Activated CD4-positive, alpha-beta T cell treated with anti-CD3 and anti-CD28 coated beads for 48 hours (primary cell): ENCODE results near the gene FBXW2.
"Not testable (repeated sequence)": the region's sequence is repeated elsewhere in the genome, so short reads cannot be mapped to it uniquely, and the experiment has no call there.

Source experiments
- DNase-seq: peaks from one replicate; pipeline ENCODE4 v3.0.0-alpha.2; 2020

The FBXW2 gene

DNA sequence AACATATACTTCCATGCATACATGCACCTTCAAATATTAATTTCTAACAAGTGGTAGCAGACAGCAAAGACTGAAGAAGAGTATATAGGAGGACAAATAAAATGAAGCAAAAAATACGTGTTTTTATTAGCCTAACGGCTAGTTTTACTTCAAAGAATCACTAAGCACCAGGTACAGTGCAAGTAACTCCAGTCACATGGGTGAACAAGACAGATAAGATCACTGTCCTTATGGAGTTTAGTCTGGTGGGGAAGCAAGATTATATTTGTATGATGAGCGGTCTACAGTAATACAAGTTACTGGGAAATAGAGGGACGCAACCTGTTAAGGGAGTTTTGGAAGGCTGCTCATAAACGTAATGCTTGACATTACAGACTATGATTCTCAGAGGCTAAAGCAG, 16.0 kb downstream of the FBXW2 start:
- DNase-seq: no peak

DNA sequence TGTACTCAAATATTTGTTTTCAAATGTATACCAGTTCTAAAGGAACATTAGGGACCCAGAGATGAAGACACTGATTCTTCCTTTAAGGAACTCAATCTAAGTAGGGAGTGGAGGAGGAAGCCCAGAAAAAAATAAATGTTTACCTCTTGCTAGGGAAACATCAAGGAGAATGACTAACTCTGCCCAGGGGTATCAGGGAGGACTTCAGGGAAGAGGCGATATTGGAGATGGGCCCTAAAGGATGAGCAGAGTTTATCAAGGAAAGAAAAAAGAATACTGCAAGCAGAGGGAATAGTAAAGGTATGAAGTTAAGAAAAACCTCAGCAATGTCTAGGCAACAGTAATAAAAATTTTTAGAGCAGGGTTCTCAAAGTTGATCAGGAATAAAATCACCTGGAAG, 16.4 kb downstream of the FBXW2 start:
- DNase-seq: no peak

DNA sequence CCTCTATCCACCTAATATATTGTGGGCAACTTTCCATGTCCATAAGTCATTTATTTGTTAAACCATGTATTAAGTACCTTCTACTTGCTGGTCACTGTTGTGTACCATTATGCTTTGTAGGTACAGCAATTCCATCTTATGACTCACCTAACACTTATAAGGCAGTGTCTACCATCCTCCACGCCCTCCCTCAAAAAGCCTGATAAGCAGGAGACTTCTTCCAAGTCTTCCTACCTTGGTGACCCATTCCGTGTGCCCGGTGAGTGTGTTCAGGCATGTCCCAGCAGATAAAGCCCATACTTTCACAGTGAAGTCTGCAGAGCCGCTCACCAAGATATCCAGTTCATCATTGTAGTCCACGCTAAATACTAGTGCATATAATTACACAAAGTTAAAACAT, 17.4 kb downstream of the FBXW2 start:
- no peak for DNase-seq

DNA sequence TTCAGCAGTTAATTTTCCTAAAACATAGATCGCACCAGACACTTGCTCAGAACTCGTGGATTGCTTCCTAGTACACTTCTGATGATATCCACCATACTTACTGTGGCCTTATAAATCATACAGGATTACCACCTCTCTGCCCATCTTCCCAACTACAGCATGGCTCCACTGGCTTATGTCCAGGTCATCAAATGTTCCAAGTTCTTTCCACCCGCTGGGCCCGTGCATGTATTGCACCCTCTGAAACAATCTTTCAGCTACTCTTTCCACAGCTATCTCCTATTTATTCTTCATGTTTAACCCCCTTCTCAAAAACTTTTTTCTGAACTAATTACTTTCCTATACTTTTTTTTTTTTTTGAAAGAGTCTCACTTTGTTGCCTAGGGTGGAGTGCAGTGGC, 18.5 kb downstream of the FBXW2 start:
- no peak for DNase-seq

DNA sequence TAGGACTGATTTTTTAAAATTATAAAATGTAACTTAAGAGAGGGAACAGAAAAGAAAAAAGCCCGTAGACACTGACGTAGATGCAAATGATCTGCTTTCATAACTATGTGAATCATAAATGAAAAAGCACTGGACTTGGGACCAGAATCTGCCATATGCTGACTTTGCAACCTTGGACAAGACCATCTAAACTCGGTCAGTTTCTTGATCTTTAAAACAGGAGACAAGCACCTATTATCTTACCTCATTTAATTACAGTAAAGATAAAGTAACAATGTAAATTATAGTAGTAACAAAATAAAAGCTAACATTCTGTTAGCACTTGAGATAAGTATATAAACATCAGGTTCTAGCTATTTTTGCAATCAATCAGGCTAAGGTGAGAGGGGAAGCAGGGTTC, 20.0 kb downstream of the FBXW2 start:
- no peak for DNase-seq

DNA sequence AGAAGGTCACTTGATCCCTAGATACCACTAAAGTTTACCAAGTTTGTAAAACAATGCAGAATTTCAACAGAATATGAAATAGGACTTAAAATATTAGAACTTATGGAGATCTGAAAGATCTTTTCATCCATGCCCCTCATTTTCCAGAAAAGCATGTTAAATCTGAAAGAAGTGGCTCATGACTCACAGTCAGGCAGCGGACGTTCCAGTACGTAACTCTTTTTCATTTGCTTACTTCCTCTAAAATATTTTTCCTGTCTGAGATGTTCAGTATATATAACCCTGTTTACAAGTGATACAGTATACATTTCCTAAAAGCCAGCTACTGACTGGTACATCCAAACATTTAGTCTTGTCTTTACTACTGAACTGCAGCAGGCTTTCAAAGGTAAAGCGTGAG, 22.3 kb downstream of the FBXW2 start:
- no peak for DNase-seq

DNA sequence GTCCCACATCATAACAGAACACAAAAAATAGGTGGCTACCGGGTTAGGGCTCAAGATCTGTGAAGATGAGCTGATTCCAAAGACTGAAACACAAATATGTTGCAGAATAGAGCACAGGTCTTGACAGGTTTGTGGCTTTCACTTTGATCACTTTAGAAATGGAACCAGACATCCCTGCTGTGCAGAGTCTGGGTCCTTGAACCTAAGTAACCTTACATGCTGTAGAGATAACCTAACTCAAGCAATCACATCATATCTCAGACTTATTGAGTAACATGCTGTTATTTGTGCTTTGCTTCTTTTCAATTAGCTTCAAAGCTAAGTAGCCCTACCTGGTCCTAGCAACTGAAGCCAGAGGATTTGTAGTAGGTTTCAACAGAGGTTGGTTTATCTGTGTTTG, 24.3 kb downstream of the FBXW2 start:
- no peak for DNase-seq

DNA sequence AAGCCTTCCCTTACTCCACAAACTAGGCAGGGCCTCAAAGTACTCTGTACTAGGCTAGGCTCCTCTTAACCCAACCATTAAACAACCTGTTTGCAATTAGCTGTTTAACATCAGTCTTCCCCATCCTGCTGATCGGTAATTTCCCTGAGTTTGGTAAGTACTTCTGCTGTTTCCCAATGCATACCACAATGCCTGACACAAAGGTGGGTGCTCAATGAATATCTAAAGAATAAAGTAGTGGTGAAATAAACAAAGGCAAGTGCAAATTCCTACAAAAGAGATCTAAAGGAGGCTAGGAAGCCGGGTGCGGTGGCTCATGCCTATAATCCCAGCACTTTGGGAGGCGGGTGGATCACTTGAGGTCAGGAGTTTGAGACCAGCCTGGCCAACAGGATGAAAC, 25.0 kb downstream of the FBXW2 start:
- DNase-seq: no peak

DNA sequence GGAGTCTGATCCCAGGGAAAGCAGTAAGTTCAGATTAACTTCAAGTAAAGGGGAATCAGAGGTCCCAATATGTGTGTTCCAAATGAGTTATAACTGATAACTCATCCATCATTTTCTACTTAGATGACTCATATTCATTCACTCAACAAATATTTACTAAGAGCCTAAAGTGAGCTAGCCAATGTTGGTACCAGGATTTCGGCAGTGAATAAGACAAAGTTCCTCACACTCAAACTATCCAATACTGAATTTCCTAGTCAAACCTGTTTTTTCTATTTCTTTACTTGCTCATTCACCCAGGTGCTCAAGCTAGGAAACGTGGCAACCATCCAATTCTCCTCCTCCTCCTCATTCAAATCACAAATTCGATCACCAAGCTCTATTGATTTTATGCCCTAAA, 25.8 kb downstream of the FBXW2 start:
- DNase-seq: no peak

DNA sequence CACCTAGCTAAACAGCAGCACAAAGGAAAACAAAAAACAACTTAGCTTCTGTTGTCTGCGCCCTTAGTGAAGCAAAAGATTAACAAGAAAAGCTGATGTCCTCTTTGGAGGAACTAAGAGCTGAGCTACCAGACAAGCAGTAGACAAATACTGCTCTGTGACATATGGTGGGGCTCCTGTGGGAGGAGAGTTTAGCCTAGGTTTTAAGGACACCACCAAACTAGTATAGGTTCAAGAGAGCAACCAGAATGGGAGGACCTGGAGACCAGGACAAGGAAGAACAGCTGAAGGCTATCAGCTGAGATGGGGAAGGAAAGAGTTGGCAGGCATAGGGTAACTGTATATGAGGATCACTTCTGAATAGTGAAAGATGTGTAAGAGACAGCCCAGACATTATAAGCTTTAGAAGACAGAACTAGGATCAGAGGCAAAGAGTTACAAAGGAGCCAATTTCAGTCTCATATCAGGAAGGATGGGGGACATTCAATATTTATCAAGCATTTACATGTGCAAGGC, 27.2 kb downstream of the FBXW2 start:
- DNase-seq: no peak

DNA sequence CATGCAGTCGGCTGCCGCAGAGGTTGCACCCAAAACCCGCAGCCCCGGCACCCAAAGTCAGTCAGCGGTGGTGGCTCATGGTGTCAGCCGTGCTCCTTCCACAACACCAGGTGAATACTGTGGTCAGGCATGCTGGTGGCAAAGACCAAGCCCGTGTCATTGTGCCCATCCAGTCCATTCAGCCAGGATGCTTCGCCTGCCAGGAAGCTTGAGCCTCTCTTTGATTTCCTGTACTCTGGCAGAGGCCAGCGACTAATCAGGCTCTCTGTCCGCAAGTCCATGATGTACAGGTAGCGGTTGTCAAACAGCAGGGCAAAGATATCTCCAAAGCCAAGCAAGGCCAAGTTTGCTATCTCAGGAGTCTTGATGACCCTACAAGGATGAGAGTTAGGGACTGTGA, 28.7 kb downstream of the FBXW2 start:
- DNase-seq: no peak

DNA sequence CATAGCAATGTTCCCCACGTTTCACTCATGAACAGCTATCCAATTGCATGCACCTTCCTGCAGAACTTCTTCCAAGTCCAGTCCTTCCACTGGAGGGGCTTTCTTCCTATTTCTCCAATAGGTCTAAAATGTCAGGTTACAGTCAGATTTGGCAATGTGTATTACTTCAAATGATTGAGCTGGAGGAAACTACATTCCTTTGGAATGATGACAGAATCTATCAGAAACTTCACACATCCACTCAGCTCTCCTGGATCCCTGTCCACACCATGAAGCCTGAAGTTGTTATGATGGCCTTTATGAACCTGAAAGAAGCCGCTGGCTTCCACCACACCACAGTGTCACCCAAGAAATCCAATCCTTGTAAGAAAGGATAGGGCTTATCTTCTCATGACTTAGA, 32.2 kb downstream of the FBXW2 start:
- DNase-seq: no peak

DNA sequence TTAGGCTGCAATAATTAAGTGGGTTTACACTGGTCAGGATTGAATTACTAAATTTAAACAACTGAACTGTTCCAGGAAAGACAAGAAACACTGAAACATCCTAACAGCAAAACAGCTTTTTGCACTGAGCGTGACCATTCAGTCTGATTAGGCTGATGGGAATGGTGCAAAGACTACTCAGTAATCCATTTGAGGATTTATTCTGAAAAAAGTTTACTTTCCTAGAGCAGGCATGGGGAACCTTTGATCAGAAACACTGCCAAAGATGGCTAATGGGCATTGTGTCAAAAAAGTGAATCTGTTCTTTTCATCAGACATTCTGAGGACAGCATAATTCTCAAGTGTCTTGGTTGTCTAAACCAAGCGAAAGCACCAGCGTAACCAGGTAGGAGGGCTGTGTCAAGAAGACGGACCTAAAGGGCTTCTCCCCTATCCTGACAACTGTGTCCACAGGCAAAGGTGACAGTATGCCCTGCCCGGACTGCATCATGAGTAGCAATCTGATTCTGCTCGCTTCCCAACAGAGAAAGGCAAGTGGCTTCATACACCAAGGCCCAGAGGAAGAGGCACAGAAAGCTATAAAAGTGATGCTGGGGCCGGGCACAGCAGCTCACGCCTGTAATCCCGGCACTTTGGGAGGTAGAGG, 33.3 kb downstream of the FBXW2 start:
- DNase-seq: no peak

DNA sequence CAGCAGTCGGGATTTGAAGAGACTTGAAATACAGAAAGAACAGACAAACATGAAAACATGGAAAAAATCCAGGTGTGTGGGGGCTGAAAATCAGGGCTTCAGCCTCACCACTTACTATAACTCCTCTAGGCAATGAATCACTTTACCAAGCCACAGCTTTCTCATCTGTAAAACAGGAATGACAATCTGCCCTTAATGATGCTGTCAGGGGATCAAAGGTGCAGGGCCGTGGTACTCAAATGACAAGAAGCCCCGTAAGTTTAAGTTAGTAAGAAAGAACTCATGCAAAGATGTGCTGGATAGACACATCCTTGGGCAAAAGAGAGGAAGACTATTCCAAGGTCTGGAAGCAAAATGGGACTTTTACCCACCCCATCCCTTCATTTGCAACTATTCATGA, 34.7 kb downstream of the FBXW2 start:
- DNase-seq: no peak

DNA sequence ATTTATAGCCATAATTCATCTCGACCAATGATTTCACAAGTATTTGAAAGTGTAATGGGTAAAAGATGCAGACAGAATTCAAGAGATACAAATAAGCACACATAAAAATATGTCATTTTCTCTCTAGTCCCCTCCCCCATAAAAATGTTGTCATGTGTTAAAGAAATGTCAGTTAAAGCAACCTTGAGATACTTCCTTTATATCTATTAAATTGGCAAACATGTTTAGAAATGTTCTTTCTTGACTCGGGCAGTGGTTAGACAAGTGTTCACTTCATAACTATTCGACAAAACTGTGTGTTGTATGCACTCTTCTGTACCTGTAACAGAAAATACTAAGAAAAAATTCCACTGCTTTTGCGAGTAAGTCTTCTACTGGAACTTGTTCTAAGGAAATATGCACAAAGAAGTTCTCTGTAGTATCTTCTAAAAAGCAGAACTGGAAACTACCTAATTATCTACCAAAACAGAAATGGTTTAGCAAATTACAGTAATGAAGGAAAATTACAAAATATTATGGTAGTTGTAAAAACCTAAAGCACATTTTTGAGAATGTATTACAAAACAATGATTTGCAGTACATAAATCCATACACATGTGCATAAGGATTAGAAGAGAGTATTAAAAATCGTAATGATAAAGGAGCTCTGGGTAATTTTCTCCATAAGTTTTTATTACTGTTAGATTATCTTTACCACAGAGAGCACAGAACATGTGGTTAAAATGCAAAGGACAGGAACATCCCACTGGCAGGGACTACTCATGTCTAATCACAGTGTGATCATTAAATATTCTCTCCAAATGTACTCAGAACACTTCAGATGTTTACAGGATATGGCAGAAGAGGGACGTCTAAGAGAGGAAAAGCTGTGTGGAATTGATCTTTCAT, 35.9 kb downstream of the FBXW2 start:
- DNase-seq: no peak

DNA sequence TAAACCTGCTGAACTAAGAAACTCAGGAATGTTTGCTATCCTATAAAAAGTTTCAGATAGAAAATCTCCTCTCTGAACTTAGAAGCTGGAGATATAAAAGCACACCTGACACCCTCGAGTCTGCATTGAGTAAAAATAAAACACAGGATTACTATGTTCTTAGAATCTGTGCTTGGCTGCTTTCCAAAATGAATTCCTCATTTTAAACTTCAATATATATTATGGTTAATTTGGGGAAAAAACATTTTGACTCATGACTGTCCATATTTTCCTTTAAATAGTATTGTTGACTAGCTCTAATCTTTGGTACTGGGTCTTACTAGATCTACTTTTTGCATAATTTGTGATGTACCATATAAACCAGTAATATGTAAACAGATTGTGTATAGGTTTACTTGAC, 36.7 kb downstream of the FBXW2 start:
- DNase-seq: no peak

DNA sequence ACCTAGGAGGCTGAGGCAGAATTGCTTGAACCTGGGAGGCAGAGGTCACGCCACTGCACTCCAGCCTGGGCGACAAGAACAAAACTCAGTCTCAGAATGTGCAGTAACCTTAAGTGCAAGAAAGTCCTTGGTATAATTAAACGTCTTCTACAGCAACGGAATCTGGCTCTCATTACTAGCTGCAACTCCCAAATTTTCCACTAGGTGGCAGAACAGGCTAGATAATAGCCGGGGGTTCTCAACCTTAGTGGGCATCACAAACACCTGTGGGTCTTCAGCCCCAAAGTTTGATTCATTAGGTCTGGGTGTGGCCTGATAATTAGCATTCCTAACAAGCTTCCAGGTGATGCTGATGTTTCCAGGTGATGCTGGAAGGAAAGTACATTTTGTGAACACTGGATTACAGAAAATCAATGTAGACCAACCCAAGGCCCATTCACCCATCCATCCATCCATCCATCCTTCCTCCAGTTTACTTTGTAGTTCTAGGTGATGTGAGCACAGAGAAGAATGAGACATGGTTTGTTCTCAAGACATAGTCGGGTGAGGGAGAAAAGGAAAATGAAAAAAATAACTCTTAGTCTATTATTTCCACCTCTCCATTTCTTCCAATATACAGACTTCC, 37.3 kb downstream of the FBXW2 start:
- peak; percentile 72 for DNase-seq

DNA sequence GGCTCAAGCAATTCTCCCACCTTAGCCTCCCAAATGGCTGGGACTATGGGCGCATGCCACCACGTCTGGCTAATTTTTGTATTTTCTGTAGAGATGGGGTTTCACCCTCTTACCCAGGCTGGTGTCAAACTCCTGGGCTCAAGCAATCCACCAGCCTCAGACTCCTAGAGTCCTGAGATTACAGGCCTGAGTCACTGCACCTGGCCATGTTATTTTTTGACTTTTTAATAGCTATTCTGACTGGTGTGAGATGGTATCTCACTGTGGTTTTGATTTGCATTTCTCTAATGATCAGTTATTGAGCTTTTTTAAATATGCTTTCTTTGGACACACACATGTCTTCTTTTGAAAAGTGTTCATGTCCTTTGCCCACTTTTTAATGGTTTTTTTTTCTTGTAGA, 38.2 kb downstream of the FBXW2 start:
- DNase-seq: no peak

DNA sequence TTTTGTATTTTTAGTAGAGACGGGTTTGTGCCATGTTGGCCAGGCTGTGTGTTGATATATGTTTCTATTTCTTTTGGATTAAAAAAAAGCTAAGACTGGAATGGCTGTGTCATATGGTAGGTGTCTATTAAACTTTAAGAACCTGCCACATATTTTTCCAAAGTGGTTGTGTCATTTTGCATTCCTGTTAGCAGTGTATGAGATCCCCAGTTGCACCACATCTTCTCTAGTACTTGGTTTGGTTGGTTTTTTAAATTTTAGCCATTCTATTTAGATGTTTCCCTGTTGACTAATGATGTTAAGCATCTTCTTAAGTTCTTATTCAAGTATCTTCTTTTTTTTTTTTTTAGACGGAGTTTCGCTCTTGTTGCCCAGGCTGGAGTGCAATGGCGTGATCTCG, 42.8 kb downstream of the FBXW2 start:
- no peak for DNase-seq

DNA sequence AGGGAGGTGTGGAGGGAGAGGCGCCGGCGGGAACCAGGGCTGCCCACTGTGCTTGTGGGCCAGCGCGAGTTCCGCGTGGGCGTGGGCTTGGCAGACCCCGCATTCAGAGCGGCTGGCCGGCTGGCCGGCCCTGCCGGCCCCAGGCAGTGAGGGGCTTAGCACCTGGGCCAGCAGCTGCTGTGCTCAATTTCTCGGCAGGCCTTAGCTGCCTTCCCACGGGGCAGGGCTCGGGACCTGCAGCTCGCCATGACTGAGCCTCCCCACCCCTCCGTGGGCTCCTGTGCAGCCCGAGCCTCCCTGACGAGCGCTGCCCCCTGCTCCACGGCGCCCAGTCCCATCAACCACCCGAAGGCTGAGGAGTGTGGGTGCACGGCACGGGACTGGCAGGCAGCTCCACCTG, 46.9 kb downstream of the FBXW2 start:
- DNase-seq: not testable (repeated sequence)

DNA sequence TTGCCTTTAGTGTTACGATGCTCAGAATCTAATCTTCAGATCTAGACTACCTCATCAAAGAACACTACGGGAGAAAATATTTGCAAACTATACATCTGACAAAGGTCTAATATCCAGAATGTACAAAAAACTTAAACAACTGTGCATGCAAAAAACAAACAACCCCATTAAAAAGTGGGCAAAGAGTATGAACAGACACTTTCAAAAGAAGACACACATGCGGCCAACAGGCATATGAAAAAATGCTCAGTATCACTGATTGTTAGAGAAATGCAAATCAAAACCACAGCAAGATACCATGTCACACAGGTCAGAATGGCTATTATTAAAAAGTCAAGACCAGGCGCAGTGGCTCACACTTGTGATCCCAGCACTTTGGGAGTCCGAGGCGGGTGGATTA, 47.9 kb downstream of the FBXW2 start:
- DNase-seq: no peak

DNA sequence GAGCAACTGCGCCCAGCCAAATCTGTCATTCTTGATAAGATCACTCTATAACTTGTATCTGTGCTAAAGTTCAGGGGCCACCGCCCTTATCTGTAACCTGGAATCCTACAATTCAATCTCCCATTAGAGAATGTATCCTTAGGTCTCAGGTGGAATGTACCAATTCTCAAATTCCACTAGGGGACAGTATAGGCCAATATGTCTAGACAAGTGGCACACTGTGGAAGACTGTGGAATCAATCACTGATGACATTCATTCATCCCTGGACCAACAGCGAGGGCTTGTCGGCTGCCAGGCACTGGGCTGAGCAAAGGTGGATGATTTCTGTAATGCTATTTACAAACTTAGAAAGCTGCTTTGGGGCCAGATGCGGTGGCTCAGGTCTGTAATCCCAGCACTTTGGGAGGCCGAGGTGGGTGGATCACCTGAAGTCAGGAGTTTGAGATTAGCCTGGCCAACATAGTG, 50.2 kb downstream of the FBXW2 start:
- DNase-seq: no peak

DNA sequence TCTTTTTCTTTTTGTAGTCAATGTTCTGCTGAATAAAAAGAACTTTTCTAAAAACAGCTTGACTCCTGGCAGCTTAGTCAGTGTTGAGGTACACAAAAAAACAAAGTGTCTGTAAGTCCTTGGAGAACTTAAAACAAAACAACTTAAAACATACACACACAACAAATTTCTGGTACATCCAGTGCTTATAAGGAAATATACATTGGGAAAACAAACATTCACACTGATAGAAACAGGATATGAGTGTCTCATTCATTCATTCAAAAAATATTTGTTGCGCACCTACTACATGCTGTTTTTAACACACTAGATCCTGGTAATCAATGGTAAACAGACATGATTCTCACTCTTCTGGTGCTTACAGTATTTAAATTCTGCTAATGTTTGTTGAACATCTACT, 51.5 kb downstream of the FBXW2 start:
- DNase-seq: no peak

DNA sequence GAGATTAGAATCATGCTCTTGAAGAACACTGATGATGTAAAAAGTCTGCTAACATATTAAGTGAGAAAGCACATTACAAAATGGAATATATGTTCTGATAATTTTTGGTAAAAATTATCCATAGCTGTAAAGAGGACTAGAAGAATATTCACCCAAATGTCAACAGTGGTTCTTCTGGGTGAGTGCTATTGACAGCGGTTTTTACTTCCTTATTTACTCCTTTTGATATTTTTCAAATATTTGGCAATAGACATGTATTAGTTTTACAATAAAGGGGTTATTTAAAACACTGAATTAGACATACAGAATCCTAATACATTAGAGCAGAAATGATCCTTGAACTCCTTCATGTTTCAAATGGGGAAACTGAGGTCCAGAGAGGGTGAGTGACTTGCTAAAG, 52.0 kb downstream of the FBXW2 start:
- no peak for DNase-seq
